Bone marrow (tissue), 2 donors: ENCODE results near the gene F2R.
"Not testable (repeated sequence)": the region's sequence is repeated elsewhere in the genome, so short reads cannot be mapped to it uniquely, and the experiment has no call there.

Source experiments
- DNase-seq, 2 donors: peaks; one replicate each; lab custom pipeline; 2025; lab: John Stamatoyannopoulos, UW

Gene F2R

GRCh38 chr5:76718880-76719279 is 3.0 kb downstream of the F2R start:
- DNase-seq: no peak

DNA sequence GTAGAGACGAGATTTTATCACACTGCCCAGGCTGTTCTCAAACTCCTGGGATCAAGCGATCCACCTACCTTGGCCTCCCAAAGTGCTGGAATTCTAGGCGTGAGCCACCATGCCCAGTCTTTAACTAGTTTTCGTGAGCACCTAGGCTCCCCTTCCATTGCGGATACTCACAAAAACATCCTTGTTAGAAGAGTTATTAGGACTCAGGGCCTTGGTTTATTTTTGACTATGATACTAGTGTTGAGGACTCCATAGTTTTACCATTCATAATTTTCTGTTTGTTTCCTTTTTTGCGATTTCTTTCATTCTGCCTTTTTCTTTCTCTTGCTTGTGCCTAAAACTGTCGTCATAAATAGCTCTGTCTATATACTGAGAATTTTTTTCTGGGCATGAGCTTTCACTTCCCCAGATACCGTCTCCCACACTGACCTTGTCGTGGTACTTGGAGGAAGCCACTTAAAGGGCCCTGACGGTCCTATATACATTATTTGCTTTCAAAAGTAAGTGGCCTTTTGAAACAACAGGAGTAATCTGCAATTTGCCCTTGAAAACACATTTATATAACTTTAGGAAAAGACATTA is 5.2 kb downstream of the F2R start:
- peak in 1 of 2 donors; percentile 27 for DNase-seq

- no peak for DNase-seq
These were observed 7.3 kb downstream of the F2R start for GRCh38 chr5:76723266-76723665.

- no peak for DNase-seq
These were observed 8.0 kb downstream of the F2R start for GRCh38 chr5:76723906-76724305.

GRCh38 chr5:76724871-76725270 is 8.9 kb downstream of the F2R start:
- no peak for DNase-seq

GRCh38 chr5:76728965-76729364 is 13.0 kb downstream of the F2R start:
- DNase-seq: no peak

DNA sequence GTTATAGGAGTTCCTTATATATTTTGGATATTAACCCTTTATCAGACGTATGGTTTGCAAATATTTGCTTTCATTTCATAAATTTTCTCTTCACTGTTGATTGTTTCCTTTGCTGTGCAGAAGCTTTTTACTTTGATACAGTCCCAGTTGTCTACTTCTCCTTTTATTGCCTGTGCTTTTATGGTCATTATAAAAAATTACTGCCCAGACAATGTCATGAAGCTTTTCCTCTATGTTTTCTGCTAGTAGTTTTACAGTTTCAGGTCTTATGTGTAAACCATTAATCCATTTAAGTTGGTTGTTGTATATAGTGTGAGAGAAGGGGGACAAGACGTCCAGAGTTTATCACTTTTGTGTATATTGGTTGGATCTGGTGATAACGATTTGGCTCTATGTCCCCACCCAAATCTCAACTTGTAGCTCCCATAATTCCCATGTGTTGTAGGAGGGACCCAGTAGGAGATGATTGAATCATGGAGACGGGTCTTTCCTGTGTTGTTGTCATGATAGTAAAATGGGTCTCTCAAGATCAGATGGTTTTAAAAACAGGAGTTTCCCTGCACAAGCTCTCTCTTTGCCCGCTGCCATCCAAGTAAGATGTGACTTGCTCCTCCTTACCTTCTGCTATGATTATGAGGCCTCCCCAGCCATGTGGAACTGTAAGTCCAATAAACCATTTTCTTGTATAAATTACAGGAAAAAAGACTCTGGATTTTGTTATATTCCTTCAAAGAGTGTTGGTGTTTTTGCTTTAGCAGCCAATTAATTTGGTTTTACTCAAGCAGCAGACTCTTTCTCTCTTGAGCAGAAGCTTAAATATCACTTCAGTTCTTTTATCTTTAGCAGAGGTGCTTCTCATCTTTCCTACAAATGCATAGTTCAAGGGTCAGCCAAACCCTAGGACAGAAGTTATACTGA is 13.7 kb downstream of the F2R start:
- no peak for DNase-seq

DNA sequence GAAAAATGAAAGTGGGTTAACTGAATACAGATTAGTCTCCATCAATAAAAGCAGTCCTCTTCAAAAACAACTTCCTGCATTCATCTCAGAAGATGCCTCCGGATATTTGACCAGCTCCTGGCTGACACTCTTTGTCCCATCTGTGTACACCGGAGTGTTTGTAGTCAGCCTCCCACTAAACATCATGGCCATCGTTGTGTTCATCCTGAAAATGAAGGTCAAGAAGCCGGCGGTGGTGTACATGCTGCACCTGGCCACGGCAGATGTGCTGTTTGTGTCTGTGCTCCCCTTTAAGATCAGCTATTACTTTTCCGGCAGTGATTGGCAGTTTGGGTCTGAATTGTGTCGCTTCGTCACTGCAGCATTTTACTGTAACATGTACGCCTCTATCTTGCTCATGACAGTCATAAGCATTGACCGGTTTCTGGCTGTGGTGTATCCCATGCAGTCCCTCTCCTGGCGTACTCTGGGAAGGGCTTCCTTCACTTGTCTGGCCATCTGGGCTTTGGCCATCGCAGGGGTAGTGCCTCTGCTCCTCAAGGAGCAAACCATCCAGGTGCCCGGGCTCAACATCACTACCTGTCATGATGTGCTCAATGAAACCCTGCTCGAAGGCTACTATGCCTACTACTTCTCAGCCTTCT is 16.6 kb downstream of the F2R start:
- DNase-seq: no peak

GRCh38 chr5:76733049-76733417 is 17.1 kb downstream of the F2R start:
- no peak for DNase-seq

DNA sequence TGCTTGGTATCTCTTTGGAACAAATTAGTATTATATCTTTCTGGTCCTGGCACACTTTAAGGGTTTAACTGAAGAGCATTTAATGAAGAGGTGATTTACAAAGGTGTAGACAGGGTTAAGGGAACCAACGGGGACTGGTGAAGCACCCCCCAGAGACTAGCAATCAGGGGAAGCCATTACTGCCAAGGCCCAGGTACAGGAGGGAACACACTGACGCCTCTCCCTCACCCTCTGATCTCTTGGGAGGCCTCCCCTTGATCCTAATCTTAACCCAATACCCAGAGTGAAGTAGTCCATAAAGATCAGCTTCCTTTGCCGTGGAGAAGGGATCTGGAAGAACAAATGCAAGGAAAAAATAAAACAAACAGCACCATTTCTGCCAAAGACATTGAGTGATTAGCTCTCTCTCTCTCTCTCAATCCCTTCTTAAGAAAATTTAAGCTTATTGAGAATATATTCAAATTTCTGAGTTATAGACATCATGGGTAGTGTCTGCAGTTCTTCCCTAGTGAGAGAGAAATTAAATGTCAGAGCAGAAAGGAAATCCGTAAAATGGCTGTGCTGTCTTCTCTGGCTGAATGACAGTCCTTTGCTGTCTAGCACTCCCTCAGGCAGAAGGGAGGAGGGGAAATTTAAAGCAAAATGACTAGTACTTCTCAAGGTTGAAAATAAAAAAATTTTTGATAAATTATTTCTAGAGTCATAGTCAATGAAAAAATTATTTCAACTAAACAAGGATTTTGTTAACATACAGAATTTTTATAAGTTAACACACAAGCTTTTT is 20.0 kb downstream of the F2R start:
- peak in 1 of 2 donors; percentile 3 for DNase-seq

DNA sequence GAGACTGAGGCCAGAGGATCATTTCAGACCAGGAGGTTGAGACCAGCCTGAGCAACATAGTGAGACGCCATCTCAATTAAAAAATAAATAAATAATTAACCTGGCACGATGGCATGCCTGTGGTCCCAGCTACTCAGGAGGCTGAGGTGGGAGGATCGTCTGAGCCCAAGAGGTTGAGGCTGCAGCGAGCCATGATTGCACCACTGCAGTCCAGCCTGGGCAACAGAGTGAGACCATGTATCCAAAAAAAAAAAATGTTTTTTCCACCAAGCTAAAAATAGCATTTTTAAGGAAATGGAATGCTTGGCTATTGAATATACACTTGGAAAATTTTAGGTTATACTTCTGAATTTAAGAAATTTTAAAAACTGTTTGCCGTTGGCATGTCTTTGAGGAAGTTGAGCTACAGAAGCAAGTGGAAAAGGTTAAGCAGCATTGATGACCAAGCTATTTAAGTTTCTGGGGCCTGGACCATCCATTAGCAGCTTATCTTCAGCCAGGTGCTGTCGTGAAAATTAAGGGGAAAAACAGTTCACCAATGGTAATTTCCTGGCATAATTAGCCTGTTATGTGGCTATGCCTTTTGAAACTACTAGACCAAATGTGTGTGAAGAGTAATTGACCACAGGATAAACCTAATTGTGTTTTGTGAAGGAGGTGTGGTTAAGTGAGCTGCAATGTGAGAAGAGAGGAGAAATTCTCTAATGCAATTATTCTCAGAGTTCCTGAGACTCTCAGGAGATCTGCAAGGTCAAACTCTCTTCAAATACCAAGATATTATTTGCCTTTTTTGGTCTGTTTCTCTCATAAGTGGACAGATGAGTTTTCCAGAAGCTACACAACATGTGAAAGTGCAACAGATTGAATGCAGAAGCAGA is 21.0 kb downstream of the F2R start:
- no peak for DNase-seq

DNA sequence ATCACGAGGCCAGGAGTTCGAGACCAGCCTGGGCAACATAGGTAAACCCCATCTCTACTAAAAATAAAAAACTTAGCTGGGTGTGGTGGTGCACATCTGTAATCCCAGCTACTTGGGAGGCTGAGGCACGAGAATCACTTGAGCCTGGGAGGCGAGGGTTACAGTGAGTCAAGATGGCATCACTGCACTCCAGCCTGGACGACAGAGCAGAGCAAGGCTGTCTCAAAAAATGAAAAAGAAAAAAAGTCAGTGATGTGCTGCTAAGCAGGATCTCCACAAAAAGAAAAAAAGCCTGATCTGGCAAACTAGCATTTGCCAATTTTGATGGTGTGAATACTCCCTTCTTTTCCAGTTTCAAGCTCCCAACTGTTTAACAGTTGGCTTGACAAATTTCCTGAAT is 21.9 kb downstream of the F2R start:
- no peak for DNase-seq

GRCh38 chr5:76741506-76741905 is 25.6 kb downstream of the F2R start:
- not testable (repeated sequence) for DNase-seq

GRCh38 chr5:76742583-76742982 is 26.7 kb downstream of the F2R start:
- no peak for DNase-seq

GRCh38 chr5:76744632-76745031 is 28.7 kb downstream of the F2R start:
- DNase-seq: no peak

DNA sequence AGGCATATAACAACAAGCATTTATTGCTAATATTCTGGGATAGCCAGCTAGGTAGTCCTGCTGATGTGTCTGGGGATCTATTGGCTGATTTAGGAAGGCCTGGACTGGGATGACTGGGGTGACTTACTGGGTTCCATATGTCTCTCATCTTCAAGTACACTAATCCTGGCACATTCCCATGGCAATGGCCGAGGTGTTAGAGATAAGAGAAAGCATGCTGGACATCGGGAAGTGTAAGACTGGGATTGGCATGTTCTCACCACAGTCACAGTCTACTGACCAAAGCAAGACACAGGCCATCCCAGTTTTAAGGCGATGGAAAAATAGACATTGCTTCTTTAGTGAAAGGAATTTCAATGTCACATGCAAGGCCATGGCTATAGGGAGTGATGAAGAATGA is 29.7 kb downstream of the F2R start:
- no peak for DNase-seq

- no peak for DNase-seq
These were observed 30.8 kb downstream of the F2R start for GRCh38 chr5:76746677-76747076.

DNA sequence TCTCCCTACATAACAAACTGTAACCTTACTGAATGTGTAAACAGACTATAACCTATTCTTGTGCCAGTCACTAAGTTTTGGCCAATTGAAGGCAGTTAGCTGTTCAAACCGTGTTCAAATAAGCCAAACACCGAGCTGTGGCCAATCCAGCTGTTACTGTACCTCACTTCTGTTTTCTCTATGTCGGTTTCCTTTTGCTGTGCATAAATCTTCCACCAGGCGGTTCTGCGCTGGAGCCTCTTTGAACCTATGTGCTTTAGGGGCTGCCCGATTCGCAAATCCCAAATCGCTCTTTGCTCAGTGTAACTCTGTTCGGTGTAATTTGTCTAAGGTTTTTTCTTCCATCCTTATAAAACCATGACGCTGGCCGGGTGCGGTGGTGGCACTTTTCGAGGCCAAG is 31.8 kb downstream of the F2R start:
- no peak for DNase-seq

- DNase-seq: no peak
These were observed 35.4 kb downstream of the F2R start for GRCh38 chr5:76751291-76751690.

DNA sequence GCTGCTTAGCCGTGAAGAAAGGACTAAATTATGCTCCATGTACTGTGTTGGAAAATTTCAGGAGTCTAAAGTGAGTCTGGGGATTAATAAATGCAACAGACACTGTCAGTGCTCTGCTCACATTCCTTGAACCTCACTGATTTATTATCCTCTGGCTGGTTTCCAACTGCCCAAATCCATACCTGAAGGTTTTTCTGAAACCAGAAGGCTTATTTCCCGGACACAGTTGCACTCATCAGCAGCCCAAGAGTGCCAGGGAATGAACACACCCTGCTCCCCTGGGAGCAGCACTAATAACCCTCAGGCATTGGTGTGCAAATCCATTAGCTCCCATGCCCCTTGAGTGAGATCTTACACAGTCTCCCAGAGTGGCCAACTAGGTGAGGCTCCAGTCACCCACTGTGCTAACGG is 38.7 kb downstream of the F2R start:
- no peak for DNase-seq
